Effector CD4-positive, alpha-beta T cell (primary cell): ENCODE data around the gene RAB11B.
"Not testable (repeated sequence)": the region's sequence is repeated elsewhere in the genome, so short reads cannot be mapped to it uniquely, and the experiment has no call there.

Experiments used
- DNase-seq: peaks from one replicate; pipeline ENCODE4 v3.0.0-alpha.2; 2020
- total RNA-seq: gene quantifications from one replicate; lab custom pipeline; 2026; lab: John Stamatoyannopoulos, UW

RAB11B gene
- total RNA-seq = 37.3 reads per million, percentile 61 among the genes with 10 or more reads in this experiment

- DNase-seq = peak; percentile 96
These were observed at the start of gene RAB11B for GRCh38 chr19:8389891-8390616. RAB11B (plus strand) TSS chr19:8390360; CDS start chr19:8390417, 57 bp downstream.

GRCh38 chr19:8341504-8341903 is 48.7 kb upstream of the RAB11B start:
- not testable (repeated sequence) for DNase-seq

GRCh38 chr19:8342316-8342683 is 47.9 kb upstream of the RAB11B start:
- DNase-seq = no peak

- DNase-seq = peak; percentile 88
These were observed 47.3 kb upstream of the RAB11B start, which contains the start of gene KANK3 for GRCh38 chr19:8342684-8343482. KANK3 (minus strand) TSS chr19:8343262; CDS start chr19:8337828, 5,434 bp downstream.

GRCh38 chr19:8343483-8343844 is 46.7 kb upstream of the RAB11B start:
- no peak for DNase-seq

GRCh38 chr19:8349629-8350372 is 40.4 kb upstream of the RAB11B start:
- not testable (repeated sequence) for DNase-seq

- no peak for DNase-seq
These were observed 37.9 kb upstream of the RAB11B start for GRCh38 chr19:8352134-8352827.

GRCh38 chr19:8352845-8353244 is 37.3 kb upstream of the RAB11B start:
- not testable (repeated sequence) for DNase-seq

- no peak for DNase-seq
These were observed 34.3 kb upstream of the RAB11B start for GRCh38 chr19:8355631-8356402.

- no peak for DNase-seq
These were observed 33.1 kb upstream of the RAB11B start for GRCh38 chr19:8357007-8357521.

DNA sequence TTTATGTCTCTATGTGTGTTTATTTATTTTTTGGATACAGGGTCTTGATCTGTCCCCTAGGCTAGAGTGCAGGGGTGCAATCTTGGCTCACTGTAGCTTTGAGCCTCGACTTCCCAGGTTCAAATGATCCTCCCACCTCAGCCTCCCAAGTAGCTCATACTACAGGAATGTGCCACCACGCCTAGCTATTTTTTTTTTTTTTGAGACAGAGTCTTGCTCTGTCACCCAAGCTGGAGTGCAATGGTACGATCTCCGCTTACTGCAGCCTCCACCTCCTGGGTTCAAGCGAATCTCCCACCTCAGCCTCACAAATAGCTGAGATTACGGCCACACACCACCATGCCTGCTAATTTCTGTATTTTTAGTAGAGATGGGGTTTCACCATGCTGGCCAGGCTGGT is 31.2 kb upstream of the RAB11B start:
- DNase-seq = no peak

DNA sequence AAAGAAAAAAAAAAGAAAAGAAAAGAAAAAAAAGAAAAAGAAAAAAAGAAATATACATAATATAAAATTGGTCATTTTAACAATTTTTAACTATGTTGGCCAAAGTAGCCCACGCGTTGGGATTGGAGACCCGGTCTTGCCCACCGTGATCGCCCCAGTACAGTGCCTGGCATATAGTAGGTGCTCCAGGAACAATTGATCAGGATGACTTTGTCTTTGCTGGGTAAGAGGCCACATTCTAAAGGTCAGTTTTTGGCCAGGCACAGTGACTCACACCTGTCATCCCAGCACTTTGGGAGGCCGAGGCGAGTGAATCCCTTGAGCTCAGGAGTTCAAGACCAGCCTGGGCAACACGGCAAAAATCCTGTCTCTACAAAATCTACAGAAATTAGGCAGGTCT is 30.0 kb upstream of the RAB11B start:
- DNase-seq = no peak

- DNase-seq = no peak
These were observed 28.0 kb upstream of the RAB11B start for GRCh38 chr19:8361921-8362793.

DNA sequence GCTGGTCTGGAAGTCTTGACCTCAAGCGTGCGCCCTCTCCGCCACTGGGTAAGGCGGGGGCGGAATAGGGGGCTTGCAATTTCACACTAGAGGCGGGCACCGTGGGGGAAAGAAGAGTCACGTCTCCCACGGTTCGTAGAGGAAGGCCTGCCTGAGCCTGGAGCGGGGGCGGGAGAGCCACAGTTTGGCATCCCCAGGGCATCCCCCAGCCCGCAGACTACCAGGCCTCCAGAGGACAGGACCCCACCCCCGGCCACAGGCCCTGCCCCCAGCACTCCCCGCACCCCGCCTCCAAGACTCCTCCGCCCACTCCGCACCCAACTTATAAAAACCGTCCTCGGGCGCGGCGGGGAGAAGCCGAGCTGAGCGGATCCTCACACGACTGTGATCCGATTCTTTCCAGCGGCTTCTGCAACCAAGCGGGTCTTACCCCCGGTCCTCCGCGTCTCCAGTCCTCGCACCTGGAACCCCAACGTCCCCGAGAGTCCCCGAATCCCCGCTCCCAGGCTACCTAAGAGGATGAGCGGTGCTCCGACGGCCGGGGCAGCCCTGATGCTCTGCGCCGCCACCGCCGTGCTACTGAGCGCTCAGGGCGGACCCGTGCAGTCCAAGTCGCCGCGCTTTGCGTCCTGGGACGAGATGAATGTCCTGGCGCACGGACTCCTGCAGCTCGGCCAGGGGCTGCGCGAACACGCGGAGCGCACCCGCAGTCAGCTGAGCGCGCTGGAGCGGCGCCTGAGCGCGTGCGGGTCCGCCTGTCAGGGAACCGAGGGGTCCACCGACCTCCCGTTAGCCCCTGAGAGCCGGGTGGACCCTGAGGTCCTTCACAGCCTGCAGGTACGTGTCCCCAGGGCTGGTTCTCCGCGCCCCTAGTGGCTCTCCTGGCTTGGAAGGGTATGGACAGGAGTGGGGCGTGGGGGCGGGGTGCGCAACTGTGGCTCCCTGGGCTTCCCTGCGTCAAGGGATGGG is 26.1 kb upstream of the RAB11B start, which contains the start of gene ANGPTL4:
Gene ANGPTL4 (plus strand): TSS at position 353 of the 969 bp plus-strand sequence. CDS start 167 bp downstream, at position 520.
- no peak for DNase-seq

DNA sequence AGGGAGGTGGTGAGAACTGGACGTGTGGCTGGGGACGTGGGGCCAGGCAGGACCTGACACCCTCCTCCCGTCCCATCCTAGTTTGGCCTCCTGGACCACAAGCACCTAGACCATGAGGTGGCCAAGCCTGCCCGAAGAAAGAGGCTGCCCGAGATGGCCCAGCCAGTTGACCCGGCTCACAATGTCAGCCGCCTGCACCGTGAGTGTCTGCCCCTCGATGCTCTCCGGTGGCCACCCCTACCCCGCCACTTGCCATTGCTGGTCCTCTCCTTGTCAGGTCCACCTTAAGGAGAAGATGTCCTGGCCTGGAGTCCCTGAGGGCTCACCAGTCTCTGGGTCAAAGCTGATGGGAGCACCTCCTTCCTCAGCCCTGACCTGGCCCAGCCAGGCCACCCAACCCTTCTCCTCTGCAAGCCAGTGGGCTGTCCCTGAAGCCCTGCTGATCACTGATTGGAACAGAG is 24.0 kb upstream of the RAB11B start:
- no peak for DNase-seq

GRCh38 chr19:8366961-8367326 is 23.2 kb upstream of the RAB11B start:
- DNase-seq = no peak

GRCh38 chr19:8367327-8368001 is 22.7 kb upstream of the RAB11B start:
- no peak for DNase-seq
